ENCODE results near the gene POU2AF3. TPM values are rescaled to one million over a fixed set of nuclear protein-coding genes. Genes with fewer than 3 reads are reported as not detected.

The POU2AF3 gene
- total and polyA plus RNA-seq, 12 donors: 0.18 to 2.0 (median 0.35) TPM; not detected in 4

DNA sequence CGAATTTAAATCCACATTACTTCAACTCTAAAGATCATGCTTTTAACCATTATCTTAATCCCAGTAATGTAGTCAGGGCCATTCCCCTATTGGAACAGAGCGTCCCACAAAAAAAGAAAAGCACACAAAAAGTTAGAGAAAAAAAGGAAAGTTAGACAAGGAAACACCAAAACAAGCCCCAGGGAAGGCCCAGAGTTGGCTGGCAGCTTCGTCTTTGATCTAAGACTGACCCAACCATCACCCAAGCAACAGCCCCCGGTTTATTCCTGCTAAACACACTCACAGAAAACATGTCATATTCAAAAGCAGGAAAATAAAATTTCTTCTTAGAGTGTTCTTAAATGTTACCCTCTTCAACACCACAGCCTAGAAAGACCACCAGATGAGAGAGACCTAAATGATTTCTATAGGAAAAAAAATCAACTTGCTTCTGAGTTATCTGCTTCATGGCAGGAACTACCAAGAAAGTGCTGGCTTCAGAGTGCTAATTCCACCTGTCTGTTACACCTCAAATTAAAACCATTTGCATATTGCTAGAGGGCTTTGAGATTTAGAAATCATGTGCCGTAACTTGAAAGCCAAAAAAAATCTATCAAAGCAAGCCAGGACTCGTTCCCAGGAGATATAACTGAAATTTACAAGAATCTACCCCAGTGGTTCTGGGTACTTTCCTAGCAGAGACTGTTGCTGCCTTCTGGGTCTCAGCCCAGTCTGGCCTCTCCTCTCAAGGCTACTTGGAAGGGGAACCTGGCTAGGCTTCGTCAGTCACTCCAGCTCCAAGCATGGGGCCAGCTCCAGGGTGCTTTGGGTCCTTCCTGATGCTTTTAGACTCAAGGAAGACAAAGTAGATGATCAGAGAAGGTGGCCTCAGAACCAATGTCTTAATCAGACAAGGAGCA is 31.2 kb downstream of the POU2AF3 start:
- Histone ChIP-seq H3K4me1 (peaks cover 0 to 33% (median 15%) of the 10 kb centered on the region in 9 donors), H3K27me3 (no peaks in the 10 kb centered on the region), H3K9me3 (no peaks in the 10 kb centered on the region), H3K4me3 (no peak overlapping the region), H3K27ac (peak overlapping the region in 2 of 10 donors; percentile 30 to 31), H3K36me3 (no peaks in the 10 kb centered on the region)
- ATAC-seq: peak in 6 of 8 donors; percentile 31 to 74 (median 52)
- WGBS, 2 donors: 72 to 75% methylated on average over 7 of the region's 7 CpGs
- intact Hi-C loops (cut with DNase I): no loop called here
- peak in 1 of 2 donors; percentile 48 for DNase-seq
- TF ChIP-seq, protein P1, sequence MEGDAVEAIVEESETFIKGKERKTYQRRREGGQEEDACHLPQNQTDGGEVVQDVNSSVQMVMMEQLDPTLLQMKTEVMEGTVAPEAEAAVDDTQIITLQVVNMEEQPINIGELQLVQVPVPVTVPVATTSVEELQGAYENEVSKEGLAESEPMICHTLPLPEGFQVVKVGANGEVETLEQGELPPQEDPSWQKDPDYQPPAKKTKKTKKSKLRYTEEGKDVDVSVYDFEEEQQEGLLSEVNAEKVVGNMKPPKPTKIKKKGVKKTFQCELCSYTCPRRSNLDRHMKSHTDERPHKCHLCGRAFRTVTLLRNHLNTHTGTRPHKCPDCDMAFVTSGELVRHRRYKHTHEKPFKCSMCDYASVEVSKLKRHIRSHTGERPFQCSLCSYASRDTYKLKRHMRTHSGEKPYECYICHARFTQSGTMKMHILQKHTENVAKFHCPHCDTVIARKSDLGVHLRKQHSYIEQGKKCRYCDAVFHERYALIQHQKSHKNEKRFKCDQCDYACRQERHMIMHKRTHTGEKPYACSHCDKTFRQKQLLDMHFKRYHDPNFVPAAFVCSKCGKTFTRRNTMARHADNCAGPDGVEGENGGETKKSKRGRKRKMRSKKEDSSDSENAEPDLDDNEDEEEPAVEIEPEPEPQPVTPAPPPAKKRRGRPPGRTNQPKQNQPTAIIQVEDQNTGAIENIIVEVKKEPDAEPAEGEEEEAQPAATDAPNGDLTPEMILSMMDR (IDR thresholded peaks at IDR 0.05): no peak

DNA sequence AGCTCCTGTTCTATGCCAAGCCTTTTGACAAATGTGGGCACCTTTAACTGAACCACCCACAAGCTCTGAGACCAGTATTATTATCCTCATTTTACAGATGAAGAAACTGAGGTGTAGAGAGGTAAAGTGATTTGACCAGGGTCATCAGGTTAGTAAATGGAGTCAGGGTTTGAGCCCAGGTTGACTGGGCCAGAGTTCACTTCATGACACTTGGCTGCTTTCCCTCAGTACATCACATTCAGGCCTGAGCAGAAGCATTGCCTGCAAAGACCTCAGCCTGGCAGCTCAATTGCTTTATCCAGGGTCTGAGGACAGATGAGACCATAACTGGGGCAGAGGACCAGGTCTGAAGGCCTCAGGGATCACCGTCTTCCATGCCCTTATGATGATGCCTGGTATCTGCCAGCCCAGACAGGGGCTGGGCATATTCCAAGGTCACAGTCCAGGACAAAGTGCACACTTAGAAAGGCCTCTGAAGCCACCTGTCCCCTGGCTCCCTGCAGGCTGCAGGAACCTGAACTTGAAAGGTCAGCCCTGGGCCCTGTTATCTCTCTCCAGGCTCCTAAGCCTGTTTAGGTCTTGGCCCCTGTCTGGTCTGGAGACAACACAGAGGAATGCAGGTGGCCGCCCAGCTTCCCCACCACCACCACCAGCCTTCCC is 32.0 kb downstream of the POU2AF3 start:
- TF ChIP-seq, protein P1 (IDR thresholded peaks at IDR 0.05): no peak
- DNase-seq: no peak
- Histone ChIP-seq H3K9me3 (no peaks in the 10 kb centered on the region), H3K27me3 (no peaks in the 10 kb centered on the region), H3K4me1 (peaks cover 0 to 36% (median 15%) of the 10 kb centered on the region in 9 donors), H3K27ac (peak overlapping the region in 2 of 10 donors; percentile 14 to 30), H3K4me3 (no peak overlapping the region), H3K36me3 (no peaks in the 10 kb centered on the region)
- intact Hi-C loops (cut with DNase I): no loop called here
- no peak for ATAC-seq
- WGBS, 2 donors: 69 to 78% methylated on average over 2 of the region's 2 CpGs

DNA sequence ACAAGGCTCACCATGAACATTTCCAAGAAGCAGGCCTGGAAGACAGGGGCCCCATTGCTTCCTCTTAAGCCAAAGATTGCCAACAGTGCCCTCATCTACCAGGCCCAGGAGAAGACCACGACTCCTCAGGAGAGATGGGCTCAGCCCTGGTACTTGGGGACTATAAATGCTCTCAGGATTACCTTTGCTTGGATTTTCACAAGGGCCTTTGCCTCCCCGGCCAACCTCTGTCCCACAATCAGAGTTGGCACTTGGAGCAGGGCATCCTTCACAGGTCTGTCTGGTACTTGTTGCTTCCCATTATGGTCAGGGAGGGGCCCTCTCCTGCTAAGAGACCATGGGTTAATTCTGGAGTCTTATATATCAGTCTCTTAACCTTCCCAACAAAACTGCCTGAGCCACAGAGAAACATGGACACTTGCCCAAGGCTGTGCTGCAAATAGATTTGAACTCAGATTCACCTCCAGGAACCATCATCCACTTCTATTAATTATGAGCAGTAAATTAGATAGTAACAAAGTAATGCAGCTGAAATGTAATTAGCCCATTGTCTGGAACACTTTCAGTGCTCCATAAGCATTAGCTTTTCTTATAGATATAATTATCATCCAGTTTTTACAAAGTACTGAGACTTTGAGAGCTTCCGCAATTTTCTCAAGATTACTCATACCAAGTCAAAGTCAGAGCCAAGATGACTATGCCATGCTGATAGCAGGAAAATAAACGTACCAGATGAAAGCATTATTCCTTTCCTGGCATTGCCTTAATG is 33.5 kb downstream of the POU2AF3 start:
- intact Hi-C loops (cut with DNase I): no loop called here
- 55 to 68% methylated on average over 4 of the region's 4 CpGs for WGBS, 2 donors
- DNase-seq: no peak
- H3K9me3 ChIP-seq: no peaks in the 10 kb centered on the region
- H3K4me1 ChIP-seq: peaks cover 0 to 36% (median 15%) of the 10 kb centered on the region in 9 donors
- H3K36me3 ChIP-seq: no peaks in the 10 kb centered on the region
- H3K27me3 ChIP-seq: no peaks in the 10 kb centered on the region
- no peak for ATAC-seq
- TF ChIP-seq, protein P1 (IDR thresholded peaks at IDR 0.05): no peak
- H3K4me3 ChIP-seq: no peak overlapping the region
- no peak overlapping the region for H3K27ac ChIP-seq

All from heart right ventricle (tissue), 16 donors.